ENCODE data around the gene ITGB4. TPM values are rescaled to one million over a fixed set of nuclear protein-coding genes. Genes with fewer than 3 reads are reported as not detected.
A peak's percentile ranks its signal among the peaks of the same experiment; 100 is the strongest.

ITGB4 gene
- total and polyA plus RNA-seq, 2 of the 13 experiments (the other 11 are each of a cell fraction or from before 2014, with no cell fraction given), result 6.9 to 14.5 TPM

- no peak for TF ChIP-seq ZBTB10 (CRISPR knock-in tag; IDR thresholded peaks at IDR 0.05; ENCODE audit: borderline replicate concordance)
- TF ChIP-seq RAD21 (CRISPR knock-in tag; IDR thresholded peaks at IDR 0.05), result peak; percentile 74
- no peak for TF ChIP-seq GATA4 (IDR thresholded peaks at IDR 0.05; ENCODE audit: borderline replicate concordance, low read depth)
- TF ChIP-seq MYC (CRISPR knock-in tag; IDR thresholded peaks at IDR 0.05; ENCODE audit: borderline replicate concordance), result peak; percentile 92
- peak; percentile 57; the same call in 1 of the 2 replicates for TF ChIP-seq ZBTB7B (CRISPR knock-in tag; IDR thresholded peaks at IDR 0.05)
- no peak for TF ChIP-seq MATR3 (CRISPR knock-in tag; IDR thresholded peaks at IDR 0.05)
- TF ChIP-seq ZNF451 (CRISPR knock-in tag; IDR thresholded peaks at IDR 0.05), result peak; percentile 97
- TF ChIP-seq ZNF276 (CRISPR knock-in tag; IDR thresholded peaks at IDR 0.05; ENCODE audit: low read depth), result peak; percentile 79; the same call in 1 of the 2 replicates
- peak; percentile 84; the same call in 1 of the 2 replicates for TF ChIP-seq ZNF558 (CRISPR knock-in tag; IDR thresholded peaks at IDR 0.05; ENCODE audit: borderline replicate concordance)
- peak; percentile 76 for TF ChIP-seq E2F1 (CRISPR knock-in tag; IDR thresholded peaks at IDR 0.05)
- peak; percentile 73 for TF ChIP-seq AKAP8 (CRISPR knock-in tag; IDR thresholded peaks at IDR 0.05)
- TF ChIP-seq YY1 (IDR thresholded peaks at IDR 0.05; ENCODE audit: insufficient read depth, insufficient replicate concordance, low read depth, low read length), result peak; percentile 81
- no peak for TF ChIP-seq NR2F2 (IDR thresholded peaks at IDR 0.05; ENCODE audit: borderline replicate concordance, low read depth)
- 0 out of 2 replicates have a peak, but pooled peaks have one; percentile 21 for TF ChIP-seq SOX5 (CRISPR knock-in tag; IDR thresholded peaks at IDR 0.05; ENCODE audit: borderline replicate concordance)
- TF ChIP-seq DZIP1 (CRISPR knock-in tag; IDR thresholded peaks at IDR 0.05), result no peak
- TF ChIP-seq MXD1 (CRISPR knock-in tag; IDR thresholded peaks at IDR 0.05), result peak; percentile 72; the same call in 1 of the 2 replicates
- no peak for TF ChIP-seq GRHL1 (CRISPR knock-in tag; conservative IDR thresholded peaks at IDR 0.05)
Observed at GRCh38 chr17:75753514-75754377, 32.5 kb downstream of the ITGB4 start (continued).
